GM23248 (cell line): ENCODE measurements around the gene UNC5C.

Experiments
- EZH2 ChIP-seq: fragments of 200-600 bp; sonication (generic); IDR thresholded peaks from 2 replicates; pipeline ENCODE4 v1.6.1; 2018; ENCODE audit warnings: antibody characterized with exemption, mild to moderate bottlenecking; ENCODE audit not compliant: insufficient read depth, poor library complexity, severe bottlenecking
- EZH2phosphoT487 ChIP-seq: fragments of 200-600 bp; sonication (generic); IDR thresholded peaks from 2 replicates; pipeline ENCODE4 v1.6.1; 2018; ENCODE audit warnings: antibody characterized with exemption, moderate library complexity, mild to moderate bottlenecking, low read depth; ENCODE audit not compliant: insufficient read depth

- TF ChIP-seq EZH2phosphoT487 = no peak
- no peak for TF ChIP-seq EZH2
These were observed 283.9 kb downstream of the UNC5C start for GRCh38 chr4:95264843-95265242.
